OCI-LY7 (cell line): ENCODE results near the gene MIAT. TPM values are rescaled to one million over a fixed set of nuclear protein-coding genes. Genes with fewer than 3 reads are reported as not detected.

Experiments
- BruUV-seq: library from RNA; stranded (reverse); fragments of 400-500 nt; replicated peaks from 2 replicates; lab custom pipeline; 2021; lab: Mats Ljungman, UMichigan
- CTCF ChIA-PET: fragments of 300-600 bp; sonication (Branson Sonifier 250); formaldehyde crosslinking; loops from one replicate; lab custom pipeline; 2022; ENCODE audit warnings: antibody characterized with exemption; ENCODE audit not compliant: unreplicated experiment; lab: Charles Lee
- POLR2A ChIA-PET: fragments of 300-600 bp; sonication (Branson Sonifier 250); formaldehyde crosslinking; loops from one replicate; lab custom pipeline; 2022; ENCODE audit warnings: antibody characterized with exemption; lab: Charles Lee
- DNase-seq: peaks from one replicate; pipeline ENCODE4 v3.0.0-alpha.2; 2015; ENCODE audit warnings: low spot score
- H2AFZ ChIP-seq: fragments of 200-600 bp; sonication (generic), shearing (Covaris generic); 2 replicates; pipeline ENCODE4 v1.6.1; 2014; ENCODE audit warnings: mild to moderate bottlenecking, antibody characterized with exemption, low read length, moderate library complexity
- H3K27ac ChIP-seq: fragments of 200-600 bp; sonication (generic); 2 replicates; pipeline ENCODE4 v1.5.1; 2014; ENCODE audit warnings: mixed run types, low read depth, mild to moderate bottlenecking, moderate library complexity, low read length, inconsistent platforms; ENCODE audit not compliant: poor library complexity, severe bottlenecking
- H3K36me3 ChIP-seq: fragments of 200-600 bp; sonication (generic); 2 replicates; pipeline ENCODE4 v1.6.1; 2014; ENCODE audit warnings: mild to moderate bottlenecking, antibody characterized with exemption, low read length, moderate library complexity, mixed read lengths; ENCODE audit not compliant: insufficient read depth
- H3K4me1 ChIP-seq: fragments of 200-600 bp; sonication (generic); 2 replicates; pipeline ENCODE4 v1.5.1; 2014; ENCODE audit warnings: mild to moderate bottlenecking, low read length; ENCODE audit not compliant: insufficient read depth, poor library complexity, severe bottlenecking
- H3K4me2 ChIP-seq: fragments of 200-600 bp; sonication (generic); 2 replicates; pipeline ENCODE4 v1.6.1; 2014; ENCODE audit warnings: mild to moderate bottlenecking, low read length
- H3K4me3 ChIP-seq: fragments of 200-600 bp; sonication (generic); 2 replicates; pipeline ENCODE4 v1.5.1; 2014; ENCODE audit warnings: mild to moderate bottlenecking, low read depth, low read length; ENCODE audit not compliant: poor library complexity, severe bottlenecking
- H3K79me2 ChIP-seq: fragments of 200-600 bp; sonication (generic); 2 replicates; pipeline ENCODE4 v1.6.1; 2016; ENCODE audit warnings: low read depth, mild to moderate bottlenecking, low read length, moderate library complexity, mixed read lengths; ENCODE audit not compliant: insufficient read depth
- H3K9me2 ChIP-seq: fragments of 200-600 bp; sonication (generic); 2 replicates; pipeline ENCODE4 v1.6.1; 2016; ENCODE audit warnings: mild to moderate bottlenecking, low read length, mixed read lengths; ENCODE audit not compliant: insufficient read depth
- H3K9me3 ChIP-seq: fragments of 200-600 bp; sonication (generic); 2 replicates; pipeline ENCODE4 v1.6.1; 2014; ENCODE audit warnings: mild to moderate bottlenecking, mixed run types, low read length, mixed read lengths
- H4K20me1 ChIP-seq: fragments of 200-600 bp; sonication (generic); 2 replicates; pipeline ENCODE4 v1.6.1; 2014; ENCODE audit warnings: mild to moderate bottlenecking, antibody characterized with exemption, low read length, moderate library complexity, mixed read lengths; ENCODE audit not compliant: insufficient read depth
- CTCF ChIP-seq: fragments of 200-600 bp; sonication (generic); conservative IDR thresholded peaks from 2 replicates; pipeline ENCODE4 v1.5.1; 2014; ENCODE audit warnings: mild to moderate bottlenecking, antibody characterized with exemption, low read length, moderate library complexity, mixed read lengths
- EZH2phosphoT487 ChIP-seq: fragments of 200-600 bp; sonication (generic); IDR thresholded peaks from 2 replicates; pipeline ENCODE4 v1.6.1; 2018; ENCODE audit warnings: low read depth, borderline replicate concordance, mild to moderate bottlenecking, mixed run types, antibody characterized with exemption, low read length, moderate library complexity, mixed read lengths
- intact Hi-C: fragments of 100-400 bp; cut with micrococcal nuclease; formaldehyde crosslinking; loops from one replicate; pipeline ENCODE4 v1.10.0; 2022; ENCODE audit not compliant: unreplicated experiment
- total RNA-seq, 2 experiments: library from RNA; depleted of rRNA in 1 of 2; stranded (reverse); fragments of >200 nt in 1 of 2; shearing (Covaris generic) in 1 of 2; gene quantifications; 2 replicates each; pipeline ENCODE4 v1.2.3, GENCODE V29; 2014 to 2022

Gene MIAT
- total RNA-seq, 2 experiments from 2014 or later, result 4.1 to 8.7 TPM

DNA sequence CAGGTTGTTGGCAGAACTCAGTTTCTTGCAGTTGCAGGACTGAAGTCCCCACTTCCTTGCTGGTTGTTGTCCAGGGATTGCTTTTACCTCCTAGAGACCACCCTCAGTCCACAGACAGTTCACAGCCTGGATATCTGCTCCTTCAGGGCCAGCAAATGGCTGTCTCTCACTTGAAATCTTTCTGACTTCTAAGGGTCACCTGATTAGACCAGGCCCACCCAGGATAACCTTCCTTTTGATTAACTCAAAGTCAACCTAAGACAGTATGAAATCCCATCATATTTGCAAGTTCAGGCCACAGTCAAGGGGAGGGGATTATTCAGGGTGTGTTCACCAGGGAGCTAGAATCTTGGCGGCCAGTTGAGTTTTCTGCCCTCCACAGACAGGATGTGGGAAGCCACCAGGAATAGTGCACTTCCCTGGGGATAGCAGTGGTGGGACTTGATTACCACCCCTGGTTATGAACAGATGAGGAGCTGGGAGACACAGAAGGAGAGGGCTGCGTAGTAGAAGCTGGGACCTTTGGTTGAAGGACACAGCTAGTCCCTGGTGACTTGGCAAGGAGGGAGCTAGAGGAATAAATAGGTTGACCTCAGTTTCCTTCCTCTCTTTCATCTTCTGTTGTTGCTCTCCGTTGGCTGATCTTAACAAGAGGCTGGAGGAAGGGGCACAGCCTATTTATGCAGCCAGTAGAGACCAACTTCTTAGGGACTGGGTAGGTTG lies 33.4 kb downstream of the MIAT start:
- H3K79me2 ChIP-seq, result no peaks in the 10 kb centered on the region
- H3K27ac ChIP-seq, result no peak overlapping the region
- ChIA-PET CTCF (no interaction called here), POLR2A (no interaction called here)
- no peak for TF ChIP-seq EZH2phosphoT487
- no peak for TF ChIP-seq CTCF
- no peak overlapping the region for H2AFZ ChIP-seq
- H4K20me1 ChIP-seq, result no peaks in the 10 kb centered on the region
- no peak overlapping the region for H3K4me2 ChIP-seq
- H3K4me1 ChIP-seq, result no peaks in the 10 kb centered on the region
- intact Hi-C loops, result no loop called here
- BruUV-seq, result no TSS peak
- H3K36me3 ChIP-seq, result peaks cover 19% of the 10 kb centered on the region
- no peak for DNase-seq
- no peaks in the 10 kb centered on the region for H3K9me2 ChIP-seq
- H3K9me3 ChIP-seq, result no peaks in the 10 kb centered on the region
- H3K4me3 ChIP-seq, result no peak overlapping the region

GRCh38 chr22:26691377-26691716 lies 34.0 kb downstream of the MIAT start:
- CTCF ChIA-PET, result no interaction called here
- POLR2A ChIA-PET, result no interaction called here
- H4K20me1 ChIP-seq, result no peaks in the 10 kb centered on the region
- no peaks in the 10 kb centered on the region for H3K4me1 ChIP-seq
- no peak overlapping the region for H2AFZ ChIP-seq
- H3K9me2 ChIP-seq, result no peaks in the 10 kb centered on the region
- BruUV-seq, result no TSS peak
- intact Hi-C loops, result no loop called here
- peaks cover 22% of the 10 kb centered on the region for H3K36me3 ChIP-seq
- no peak for DNase-seq
- no peak overlapping the region for H3K4me2 ChIP-seq
- H3K79me2 ChIP-seq, result no peaks in the 10 kb centered on the region
- H3K27ac ChIP-seq, result no peak overlapping the region
- H3K4me3 ChIP-seq, result no peak overlapping the region
- no peaks in the 10 kb centered on the region for H3K9me3 ChIP-seq
- TF ChIP-seq EZH2phosphoT487 (no peak), CTCF (no peak)

DNA sequence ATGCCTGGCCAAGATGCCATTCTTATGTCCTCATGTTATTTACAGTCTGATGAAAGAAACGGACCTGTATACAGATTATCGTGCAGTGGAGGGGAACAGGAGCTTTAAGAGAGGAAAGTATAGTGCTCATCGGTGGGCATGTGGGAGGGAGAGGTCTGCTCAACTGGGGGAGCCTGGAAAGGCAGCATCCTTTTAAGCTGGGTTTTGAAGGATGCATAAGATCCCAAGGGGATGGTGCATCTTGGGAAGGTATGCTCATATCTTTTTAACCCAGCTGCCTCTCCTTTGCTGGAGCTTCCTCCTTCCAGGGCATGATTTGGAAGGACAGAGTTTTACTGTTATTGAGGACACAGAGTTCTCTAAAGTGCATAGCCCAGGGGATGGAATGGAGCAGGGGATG lies 34.8 kb downstream of the MIAT start:
- TF ChIP-seq CTCF (no peak), EZH2phosphoT487 (no peak)
- no peak overlapping the region for H3K4me2 ChIP-seq
- POLR2A ChIA-PET, result interaction anchor here (0.6 kb wide), 1 partner anchor 175 kb away, joined by 3 read pairs; no protein-coding TSS in a partner anchor
- no peaks in the 10 kb centered on the region for H3K9me3 ChIP-seq
- no TSS peak for BruUV-seq
- peaks cover 25% of the 10 kb centered on the region for H3K36me3 ChIP-seq
- no peaks in the 10 kb centered on the region for H3K79me2 ChIP-seq
- H3K4me3 ChIP-seq, result no peak overlapping the region
- H3K9me2 ChIP-seq, result no peaks in the 10 kb centered on the region
- CTCF ChIA-PET, result no interaction called here
- H3K27ac ChIP-seq, result no peak overlapping the region
- intact Hi-C loops, result no loop called here
- no peak overlapping the region for H2AFZ ChIP-seq
- DNase-seq, result no peak
- no peaks in the 10 kb centered on the region for H3K4me1 ChIP-seq
- H4K20me1 ChIP-seq, result no peaks in the 10 kb centered on the region
